GM12872 (cell line): ENCODE measurements around the gene ADGRA3.

ENCODE experiments used
- TF ChIP-seq, protein P1 (sequence below): IDR thresholded peaks from 3 replicates; pipeline ENCODE4 v1.5.1; 2011; ENCODE audit warnings: low read depth, mild to moderate bottlenecking, low read length, moderate library complexity; ENCODE audit not compliant: insufficient read depth

ADGRA3 gene

DNA sequence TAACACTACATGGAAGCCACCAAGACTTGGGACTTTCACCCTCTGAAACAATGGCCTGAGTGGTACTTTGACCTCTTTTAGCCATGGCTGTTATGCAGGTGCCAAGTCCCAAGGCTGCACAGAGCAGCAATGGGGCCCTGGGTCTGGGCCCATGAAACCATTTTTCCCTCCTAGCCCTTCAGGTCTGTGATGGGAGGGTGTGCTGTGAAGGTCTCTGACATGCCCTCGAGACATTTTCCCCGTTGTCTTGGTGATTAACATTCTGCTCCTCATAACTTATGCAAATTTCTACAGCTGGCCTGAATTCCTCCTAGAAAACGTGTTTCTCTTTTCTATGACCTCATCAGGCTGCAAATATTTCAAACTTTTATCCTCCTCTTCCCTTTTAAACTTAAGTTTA lies 30.4 kb upstream of the ADGRA3 start:
- TF ChIP-seq, protein P1, sequence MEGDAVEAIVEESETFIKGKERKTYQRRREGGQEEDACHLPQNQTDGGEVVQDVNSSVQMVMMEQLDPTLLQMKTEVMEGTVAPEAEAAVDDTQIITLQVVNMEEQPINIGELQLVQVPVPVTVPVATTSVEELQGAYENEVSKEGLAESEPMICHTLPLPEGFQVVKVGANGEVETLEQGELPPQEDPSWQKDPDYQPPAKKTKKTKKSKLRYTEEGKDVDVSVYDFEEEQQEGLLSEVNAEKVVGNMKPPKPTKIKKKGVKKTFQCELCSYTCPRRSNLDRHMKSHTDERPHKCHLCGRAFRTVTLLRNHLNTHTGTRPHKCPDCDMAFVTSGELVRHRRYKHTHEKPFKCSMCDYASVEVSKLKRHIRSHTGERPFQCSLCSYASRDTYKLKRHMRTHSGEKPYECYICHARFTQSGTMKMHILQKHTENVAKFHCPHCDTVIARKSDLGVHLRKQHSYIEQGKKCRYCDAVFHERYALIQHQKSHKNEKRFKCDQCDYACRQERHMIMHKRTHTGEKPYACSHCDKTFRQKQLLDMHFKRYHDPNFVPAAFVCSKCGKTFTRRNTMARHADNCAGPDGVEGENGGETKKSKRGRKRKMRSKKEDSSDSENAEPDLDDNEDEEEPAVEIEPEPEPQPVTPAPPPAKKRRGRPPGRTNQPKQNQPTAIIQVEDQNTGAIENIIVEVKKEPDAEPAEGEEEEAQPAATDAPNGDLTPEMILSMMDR = no peak

- TF ChIP-seq, protein P1 = no peak
These were observed 23.4 kb upstream of the ADGRA3 start for GRCh38 chr4:22539251-22539650.

- TF ChIP-seq, protein P1 = no peak
These were observed 22.0 kb upstream of the ADGRA3 start for GRCh38 chr4:22537864-22538263.

GRCh38 chr4:22534374-22534773 lies 18.5 kb upstream of the ADGRA3 start:
- TF ChIP-seq, protein P1 = no peak

- TF ChIP-seq, protein P1 = no peak
These were observed 17.0 kb upstream of the ADGRA3 start for GRCh38 chr4:22532896-22533295.

- TF ChIP-seq, protein P1 = no peak
These were observed 16.3 kb upstream of the ADGRA3 start for GRCh38 chr4:22532117-22532516.

GRCh38 chr4:22531311-22532019 lies 15.6 kb upstream of the ADGRA3 start:
- TF ChIP-seq, protein P1 = no peak
